HEK293 (cell line): ENCODE measurements around the gene CTDSP2.
"Not testable (repeated sequence)": the region's sequence is repeated elsewhere in the genome, so short reads cannot be mapped to it uniquely, and the experiment has no call there.

ENCODE experiments used
- CTCF ChIA-PET: fragments of 350-600 bp; formaldehyde crosslinking; extraction: SDS; loops from one replicate; lab custom pipeline; 2021; ENCODE audit warnings: antibody characterized with exemption; lab: Yijun Ruan, JAX
- POLR2A ChIA-PET: fragments of 300-600 bp; formaldehyde crosslinking; extraction: SDS; loops from one replicate; lab custom pipeline; 2020; ENCODE audit warnings: antibody characterized with exemption, inconsistent platforms; lab: Yijun Ruan, JAX
- H3K27ac ChIP-seq: fragments of 200-500 bp; sonication (Bioruptor generic); 2 replicates; pipeline ENCODE4 v1.5.1; 2014; ENCODE audit warnings: low read depth, low read length, control low read depth, inconsistent platforms; ENCODE audit errors: extremely low read depth
- H3K36me3 ChIP-seq, 2 experiments: fragments of 200-500 bp in 1 of 2; sonication (Bioruptor generic) in 1 of 2; 1 replicate in 1 of 2; 2 replicates in 1 of 2; pipeline ENCODE4 v1.5.1; 2014 to 2017; ENCODE audit warnings: inconsistent platforms in 2 of 2, low read length in 2 of 2; ENCODE audit not compliant: control insufficient read depth in 2 of 2, insufficient read depth in 1 of 2
- H3K4me1 ChIP-seq: fragments of 200-500 bp; sonication (Bioruptor generic); 2 replicates; pipeline ENCODE4 v1.5.1; 2014; ENCODE audit warnings: mild to moderate bottlenecking, low read length, inconsistent platforms; ENCODE audit not compliant: control insufficient read depth, insufficient read depth
- H3K4me3 ChIP-seq: 2 replicates; pipeline ENCODE4 v1.5.1; 2011; ENCODE audit warnings: low read depth, mild to moderate bottlenecking, control low read depth, low read length, moderate library complexity
- H3K9me3 ChIP-seq: fragments of 200-500 bp; sonication (Bioruptor generic); 2 replicates; pipeline ENCODE4 v1.5.1; 2014; ENCODE audit warnings: low read depth, low read length, inconsistent platforms; ENCODE audit not compliant: control insufficient read depth, insufficient read depth
- ZNF121 ChIP-seq: fragments of 450-650 bp; formaldehyde crosslinking; IDR thresholded peaks from 2 replicates; pipeline ENCODE4 v1.5.1; 2016; ENCODE audit warnings: missing biosample characterization, missing genetic modification characterization
- ZNF132 ChIP-seq: fragments of 450-650 bp; formaldehyde crosslinking; IDR thresholded peaks from 2 replicates; pipeline ENCODE4 v1.5.1; 2017; ENCODE audit warnings: missing biosample characterization, missing genetic modification characterization, borderline replicate concordance
- ZNF18 ChIP-seq: fragments of 450-650 bp; formaldehyde crosslinking; IDR thresholded peaks from 2 replicates; pipeline ENCODE4 v1.5.1; 2016; ENCODE audit warnings: missing biosample characterization, missing genetic modification characterization
- ZNF404 ChIP-seq: fragments of 450-650 bp; formaldehyde crosslinking; IDR thresholded peaks from 2 replicates; pipeline ENCODE4 v1.5.1; 2017; ENCODE audit warnings: missing biosample characterization, missing genetic modification characterization
- ZNF777 ChIP-seq: fragments of 450-650 bp; formaldehyde crosslinking; IDR thresholded peaks from 2 replicates; pipeline ENCODE4 v1.5.1; 2017; ENCODE audit warnings: missing biosample characterization, missing genetic modification characterization, borderline replicate concordance
- ZNF830 ChIP-seq: fragments of 450-650 bp; IDR thresholded peaks from 2 replicates; pipeline ENCODE4 v1.5.0; 2018; ENCODE audit warnings: missing biosample characterization, missing genetic modification characterization, low read depth, mild to moderate bottlenecking, moderate library complexity
- TF ChIP-seq, protein P1 (sequence below): fragments of 450-650 bp; formaldehyde crosslinking; IDR thresholded peaks from 2 replicates; pipeline ENCODE4 v1.5.1; 2016; ENCODE audit warnings: missing biosample characterization, missing genetic modification characterization
- TF ChIP-seq, protein P2 (sequence below): fragments of 450-650 bp; formaldehyde crosslinking; IDR thresholded peaks from 2 replicates; pipeline ENCODE4 v1.5.1; 2016; ENCODE audit warnings: missing biosample characterization, missing genetic modification characterization, borderline replicate concordance

Gene CTDSP2

GRCh38 chr12:57864442-57865083 lies 18.0 kb upstream of the CTDSP2 start (continued):
- TF ChIP-seq, protein P1, sequence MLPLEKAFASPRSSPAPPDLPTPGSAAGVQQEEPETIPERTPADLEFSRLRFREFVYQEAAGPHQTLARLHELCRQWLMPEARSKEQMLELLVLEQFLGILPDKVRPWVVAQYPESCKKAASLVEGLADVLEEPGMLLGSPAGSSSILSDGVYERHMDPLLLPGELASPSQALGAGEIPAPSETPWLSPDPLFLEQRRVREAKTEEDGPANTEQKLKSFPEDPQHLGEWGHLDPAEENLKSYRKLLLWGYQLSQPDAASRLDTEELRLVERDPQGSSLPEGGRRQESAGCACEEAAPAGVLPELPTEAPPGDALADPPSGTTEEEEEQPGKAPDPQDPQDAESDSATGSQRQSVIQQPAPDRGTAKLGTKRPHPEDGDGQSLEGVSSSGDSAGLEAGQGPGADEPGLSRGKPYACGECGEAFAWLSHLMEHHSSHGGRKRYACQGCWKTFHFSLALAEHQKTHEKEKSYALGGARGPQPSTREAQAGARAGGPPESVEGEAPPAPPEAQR, result no peak

- no peak overlapping the region for H3K4me3 ChIP-seq
- ChIA-PET POLR2A (interaction anchor here (1.1 to 3.1 kb wide), 3 partner anchors 15 to 33 kb away, joined by 6 to 41 read pairs (median 20); partner anchors contain the start of gene CTDSP2), CTCF (interaction anchor here (0.7 to 1.4 kb wide), 3 partner anchors 23 to 40 kb away, joined by 3 read pairs; no protein-coding TSS in a partner anchor)
- no peaks in the 10 kb centered on the region; the same call in 1 of the 2 replicates for H3K4me1 ChIP-seq
- no peaks in the 10 kb centered on the region for H3K9me3 ChIP-seq
- no peak overlapping the region for H3K27ac ChIP-seq
- no peak for TF ChIP-seq ZNF830 (tag by site-specific recombination)
- TF ChIP-seq ZNF404 (tag by site-specific recombination), result no peak
- no peak for TF ChIP-seq ZNF777 (tag by site-specific recombination)
- H3K36me3 ChIP-seq, result no peaks in the 10 kb centered on the region
Measured at GRCh38 chr12:57863676-57864075, 17.1 kb upstream of the CTDSP2 start.

DNA sequence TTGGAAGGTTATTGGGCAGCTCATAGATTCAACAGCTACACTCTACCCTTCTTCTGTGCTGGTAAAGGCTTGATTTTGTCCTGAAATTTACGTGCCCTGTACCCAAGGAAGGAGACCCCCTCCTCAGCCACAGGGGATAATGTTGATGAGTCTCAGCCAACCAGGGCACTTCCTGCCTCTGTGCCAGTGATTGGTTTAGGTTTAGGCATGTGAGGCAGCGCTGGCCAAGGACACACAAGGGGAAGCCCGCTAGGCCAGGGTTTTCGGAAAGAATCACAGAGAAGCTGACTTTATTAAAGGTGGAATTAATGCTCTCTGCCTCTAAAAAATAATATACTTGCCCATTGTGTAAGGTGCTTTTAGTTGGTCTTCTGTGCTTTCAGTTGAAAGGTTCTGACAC lies 15.4 kb upstream of the CTDSP2 start:
- ChIA-PET POLR2A (interaction anchor here (0.7 to 1.0 kb wide), 3 partner anchors 15 to 35 kb away, joined by 3 to 5 read pairs (median 3); partner anchors contain the start of gene CTDSP2), CTCF (interaction anchor here (0.7 kb wide), 2 partner anchors 26 to 36 kb away, joined by 3 read pairs; no protein-coding TSS in a partner anchor)
- no peak overlapping the region for H3K27ac ChIP-seq
- H3K36me3 ChIP-seq, result no peaks in the 10 kb centered on the region
- no peaks in the 10 kb centered on the region; the same call in 1 of the 2 replicates for H3K4me1 ChIP-seq
- H3K4me3 ChIP-seq, result no peak overlapping the region
- H3K9me3 ChIP-seq, result no peaks in the 10 kb centered on the region
- TF ChIP-seq ZNF18 (tag by site-specific recombination) (no peak), ZNF132 (tag by site-specific recombination) (no peak)
- TF ChIP-seq, protein P2, sequence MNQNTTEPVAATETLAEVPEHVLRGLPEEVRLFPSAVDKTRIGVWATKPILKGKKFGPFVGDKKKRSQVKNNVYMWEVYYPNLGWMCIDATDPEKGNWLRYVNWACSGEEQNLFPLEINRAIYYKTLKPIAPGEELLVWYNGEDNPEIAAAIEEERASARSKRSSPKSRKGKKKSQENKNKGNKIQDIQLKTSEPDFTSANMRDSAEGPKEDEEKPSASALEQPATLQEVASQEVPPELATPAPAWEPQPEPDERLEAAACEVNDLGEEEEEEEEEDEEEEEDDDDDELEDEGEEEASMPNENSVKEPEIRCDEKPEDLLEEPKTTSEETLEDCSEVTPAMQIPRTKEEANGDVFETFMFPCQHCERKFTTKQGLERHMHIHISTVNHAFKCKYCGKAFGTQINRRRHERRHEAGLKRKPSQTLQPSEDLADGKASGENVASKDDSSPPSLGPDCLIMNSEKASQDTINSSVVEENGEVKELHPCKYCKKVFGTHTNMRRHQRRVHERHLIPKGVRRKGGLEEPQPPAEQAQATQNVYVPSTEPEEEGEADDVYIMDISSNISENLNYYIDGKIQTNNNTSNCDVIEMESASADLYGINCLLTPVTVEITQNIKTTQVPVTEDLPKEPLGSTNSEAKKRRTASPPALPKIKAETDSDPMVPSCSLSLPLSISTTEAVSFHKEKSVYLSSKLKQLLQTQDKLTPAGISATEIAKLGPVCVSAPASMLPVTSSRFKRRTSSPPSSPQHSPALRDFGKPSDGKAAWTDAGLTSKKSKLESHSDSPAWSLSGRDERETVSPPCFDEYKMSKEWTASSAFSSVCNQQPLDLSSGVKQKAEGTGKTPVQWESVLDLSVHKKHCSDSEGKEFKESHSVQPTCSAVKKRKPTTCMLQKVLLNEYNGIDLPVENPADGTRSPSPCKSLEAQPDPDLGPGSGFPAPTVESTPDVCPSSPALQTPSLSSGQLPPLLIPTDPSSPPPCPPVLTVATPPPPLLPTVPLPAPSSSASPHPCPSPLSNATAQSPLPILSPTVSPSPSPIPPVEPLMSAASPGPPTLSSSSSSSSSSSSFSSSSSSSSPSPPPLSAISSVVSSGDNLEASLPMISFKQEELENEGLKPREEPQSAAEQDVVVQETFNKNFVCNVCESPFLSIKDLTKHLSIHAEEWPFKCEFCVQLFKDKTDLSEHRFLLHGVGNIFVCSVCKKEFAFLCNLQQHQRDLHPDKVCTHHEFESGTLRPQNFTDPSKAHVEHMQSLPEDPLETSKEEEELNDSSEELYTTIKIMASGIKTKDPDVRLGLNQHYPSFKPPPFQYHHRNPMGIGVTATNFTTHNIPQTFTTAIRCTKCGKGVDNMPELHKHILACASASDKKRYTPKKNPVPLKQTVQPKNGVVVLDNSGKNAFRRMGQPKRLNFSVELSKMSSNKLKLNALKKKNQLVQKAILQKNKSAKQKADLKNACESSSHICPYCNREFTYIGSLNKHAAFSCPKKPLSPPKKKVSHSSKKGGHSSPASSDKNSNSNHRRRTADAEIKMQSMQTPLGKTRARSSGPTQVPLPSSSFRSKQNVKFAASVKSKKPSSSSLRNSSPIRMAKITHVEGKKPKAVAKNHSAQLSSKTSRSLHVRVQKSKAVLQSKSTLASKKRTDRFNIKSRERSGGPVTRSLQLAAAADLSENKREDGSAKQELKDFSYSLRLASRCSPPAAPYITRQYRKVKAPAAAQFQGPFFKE, result no peak

DNA sequence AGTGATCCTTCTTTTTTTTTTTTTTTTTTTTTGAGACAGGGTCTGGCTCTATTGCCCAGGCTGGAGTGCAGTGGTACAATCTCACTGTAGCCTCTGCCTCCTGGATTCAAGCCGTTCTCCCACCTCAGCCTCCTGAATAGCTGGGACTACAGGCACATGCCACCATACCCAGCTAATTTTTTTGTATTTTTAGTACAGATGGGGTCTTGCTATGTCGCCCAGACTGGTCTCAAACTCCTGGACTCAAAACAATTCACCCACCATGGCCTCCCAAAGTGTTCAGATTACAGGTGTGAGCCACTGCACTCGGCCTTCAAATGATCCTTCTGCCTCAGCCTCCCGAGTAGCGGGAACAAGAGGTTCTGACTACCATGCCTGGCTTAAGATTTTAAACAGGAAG lies 14.4 kb upstream of the CTDSP2 start:
- H3K36me3 ChIP-seq, H3K4me1 ChIP-seq, H3K4me3 ChIP-seq, H3K27ac ChIP-seq, H3K9me3 ChIP-seq, CTCF ChIA-PET: not testable (repeated sequence)
- POLR2A ChIA-PET, result interaction anchor here (0.8 kb wide), 1 partner anchor 28 kb away, joined by 3 read pairs; no protein-coding TSS in a partner anchor
- TF ChIP-seq ZNF121, result peak; percentile 91
